GM19238 (cell line): ENCODE measurements around the gene THAP2.

ENCODE experiments used
- DNase-seq: peaks from one replicate; pipeline ENCODE4 v3.0.0; 2011; ENCODE audit warnings: low spot score; ENCODE audit not compliant: insufficient read length

Gene THAP2

DNA sequence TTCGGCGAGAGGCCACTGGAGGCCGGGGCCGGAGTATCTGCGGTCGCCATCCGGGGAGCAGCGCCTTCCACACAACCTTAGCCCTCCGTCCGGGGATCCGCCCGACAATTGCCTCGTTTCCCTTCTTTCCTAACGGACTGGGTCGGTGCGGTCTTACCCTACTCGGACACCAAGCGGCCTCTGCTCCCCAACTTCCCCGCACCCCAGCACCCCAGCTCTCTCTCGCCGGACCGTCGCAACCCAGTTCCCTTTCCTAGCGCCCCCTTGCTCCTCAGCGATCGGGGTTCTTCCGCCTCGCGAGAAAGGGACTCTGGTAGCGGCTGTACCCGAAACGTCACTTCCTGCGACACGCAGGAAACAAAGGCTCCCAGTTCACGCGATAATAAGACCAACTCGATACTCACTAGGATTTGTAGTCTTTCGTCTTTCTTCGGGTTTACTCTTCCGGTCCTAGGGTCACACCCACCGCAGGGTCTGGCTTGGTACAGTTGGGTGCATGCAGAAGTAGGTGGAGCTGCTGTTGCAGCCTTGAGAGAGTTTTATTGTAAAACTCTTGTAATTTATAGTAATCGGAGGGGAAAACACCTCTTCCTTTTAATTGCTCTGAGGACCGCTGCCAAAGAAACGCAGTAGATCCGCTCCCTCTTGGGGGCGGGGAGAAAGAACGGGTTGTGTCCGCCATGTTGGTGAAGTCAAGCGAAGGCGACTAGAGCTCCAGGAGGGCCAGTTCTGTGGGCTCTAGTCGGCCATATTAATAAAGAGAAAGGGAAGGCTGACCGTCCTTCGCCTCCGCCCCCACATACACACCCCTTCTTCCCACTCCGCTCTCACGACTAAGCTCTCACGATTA, at the start of gene THAP2, which contains the start of gene ZFC3H1:
Gene THAP2, plus strand, starts transcription at position 741 of the 850 bp plus-strand sequence. CDS start 209 bp downstream, outside the sequence.
Gene ZFC3H1, minus strand, starts transcription at position 288 of the 850 bp plus-strand sequence. Its CDS starts 238 bp downstream, at position 50.
- DNase-seq = peak; percentile 54

DNA sequence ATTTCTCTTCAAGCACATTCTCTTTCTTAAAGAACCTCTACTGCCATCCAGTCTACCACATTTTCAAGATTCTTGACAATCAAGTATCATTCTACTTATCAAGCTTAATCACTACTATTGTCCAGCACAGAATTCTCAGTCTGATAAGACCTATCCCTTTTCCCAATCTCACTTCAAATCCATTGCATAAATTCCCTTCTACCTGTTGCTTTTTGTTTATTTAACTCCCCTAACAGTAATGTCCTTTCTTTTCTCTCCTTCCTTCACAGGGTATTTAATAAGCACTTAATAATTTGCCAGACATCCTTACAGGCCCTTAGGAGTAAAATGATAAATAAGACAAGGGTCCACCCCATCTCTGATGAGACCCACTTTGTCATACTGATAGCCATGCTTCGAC, 42.2 kb upstream of the THAP2 start:
- no peak for DNase-seq

DNA sequence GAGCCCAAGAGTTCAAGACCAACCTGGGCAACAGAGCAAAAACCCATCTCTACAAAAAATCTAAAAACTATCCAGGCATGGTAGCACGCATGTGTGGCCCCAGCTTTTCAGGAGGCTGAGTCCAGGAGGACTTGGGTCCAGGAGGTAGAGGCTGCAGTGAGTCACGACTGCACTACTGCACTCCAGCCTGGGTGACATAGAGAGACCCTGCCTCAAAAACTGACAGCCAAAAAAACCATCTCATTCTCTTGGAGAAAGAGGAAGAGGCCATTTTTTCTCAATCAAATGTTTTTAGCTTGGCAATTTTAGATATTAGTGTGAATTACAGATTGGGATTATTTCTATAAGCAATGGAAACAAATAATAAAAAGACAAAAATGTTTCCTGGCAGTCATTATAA, 38.6 kb upstream of the THAP2 start:
- DNase-seq = no peak

DNA sequence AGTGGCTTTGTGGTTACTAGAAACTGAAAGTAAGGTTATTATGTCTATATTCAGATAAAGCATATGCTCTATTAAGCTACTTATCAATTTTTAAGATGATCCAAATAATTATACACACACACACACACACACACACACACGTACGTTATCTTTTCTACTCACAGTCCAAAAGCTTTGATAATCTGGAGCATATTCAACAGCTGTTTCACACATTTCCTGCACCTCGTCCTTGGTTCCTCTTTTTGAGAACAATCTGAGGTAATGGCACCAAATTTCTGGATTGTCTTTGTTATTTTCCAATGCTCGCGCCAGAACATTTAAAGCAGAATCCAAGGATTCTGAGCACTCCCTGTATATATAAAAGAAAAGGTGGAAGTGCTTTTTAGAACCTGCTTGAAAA, 38.0 kb upstream of the THAP2 start:
- DNase-seq = no peak

DNA sequence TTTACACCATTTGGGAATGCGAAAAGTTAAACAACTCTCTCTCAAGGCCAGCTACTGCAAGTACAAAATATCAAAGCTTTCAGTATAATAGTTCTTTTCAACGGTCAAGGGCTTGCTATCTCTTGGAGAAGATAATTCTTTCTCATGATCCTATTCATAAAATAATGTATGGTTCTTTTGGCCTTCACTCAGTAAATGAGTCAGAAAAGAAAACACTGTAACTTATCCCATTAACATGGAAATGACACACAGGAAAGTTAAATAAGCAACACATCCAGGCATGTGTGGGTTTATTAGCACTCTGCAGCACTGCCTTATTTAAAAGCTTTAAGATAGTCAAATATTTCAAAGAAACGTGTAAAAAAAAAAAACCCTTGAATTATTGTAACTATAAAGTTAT, 37.3 kb upstream of the THAP2 start:
- DNase-seq = no peak

DNA sequence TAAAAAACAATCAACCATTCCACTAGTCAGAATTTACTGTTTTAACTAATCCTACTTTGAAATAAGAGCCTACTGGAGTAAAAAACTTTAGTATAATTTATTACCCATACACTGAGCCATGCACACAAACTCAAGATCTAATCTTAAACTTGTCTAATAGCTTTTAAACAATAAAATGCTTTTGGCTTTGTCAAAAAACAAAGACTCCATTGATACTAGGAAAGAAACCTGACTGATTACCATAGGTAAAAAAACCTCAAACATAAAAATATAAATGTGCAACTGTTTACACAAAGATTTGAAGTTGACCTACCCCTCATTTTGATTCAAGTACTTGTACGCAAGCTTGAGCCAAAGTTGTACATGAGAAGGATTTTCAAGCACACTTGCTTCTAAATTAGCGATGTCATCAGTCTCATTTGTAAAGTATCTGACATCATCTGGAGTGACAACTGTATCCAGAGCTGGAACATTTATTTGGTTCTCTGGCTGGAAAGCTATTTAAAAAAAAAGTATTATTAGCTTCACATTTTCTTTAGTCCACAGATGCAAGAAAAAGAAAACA, 36.6 kb upstream of the THAP2 start:
- no peak for DNase-seq

DNA sequence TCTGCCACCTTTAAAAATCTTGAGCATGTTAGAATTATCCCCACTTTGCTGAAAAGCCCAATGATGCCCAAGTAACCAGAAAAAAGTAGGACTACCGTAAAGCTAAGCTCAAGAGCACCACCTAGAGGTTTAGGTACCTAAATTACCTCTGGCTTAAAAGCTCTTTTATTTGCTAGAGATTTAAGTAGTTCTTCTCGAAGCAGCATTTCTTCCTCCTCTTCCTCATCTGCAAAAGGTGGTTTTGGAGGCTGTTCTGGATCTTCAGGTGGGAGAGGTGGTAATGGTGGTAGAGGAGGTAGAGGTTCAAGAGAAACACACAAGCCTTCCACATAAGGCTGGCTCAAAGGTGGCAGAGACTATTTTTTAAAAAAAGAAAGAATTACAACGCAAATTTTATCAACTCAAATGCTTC, 27.4 kb upstream of the THAP2 start:
- peak; percentile 2 for DNase-seq

DNA sequence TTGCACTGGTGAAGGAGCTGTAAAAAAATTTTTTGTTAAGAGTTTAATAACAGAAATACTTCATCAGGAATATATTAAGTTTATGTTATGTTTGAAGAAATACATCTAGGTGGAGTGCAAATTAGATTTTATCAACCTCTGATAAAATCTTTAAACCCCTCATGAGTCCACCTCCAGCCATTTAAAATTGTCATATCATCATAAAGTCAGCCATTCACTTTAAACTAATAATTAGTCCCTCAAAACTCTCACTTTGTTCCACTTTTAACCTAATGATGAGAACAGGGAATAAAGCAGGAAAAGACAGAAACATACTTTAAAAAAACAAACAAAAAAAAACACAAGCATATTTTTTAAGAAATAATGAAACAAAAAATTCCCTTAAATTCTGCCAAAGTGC, 25.6 kb upstream of the THAP2 start:
- no peak for DNase-seq

DNA sequence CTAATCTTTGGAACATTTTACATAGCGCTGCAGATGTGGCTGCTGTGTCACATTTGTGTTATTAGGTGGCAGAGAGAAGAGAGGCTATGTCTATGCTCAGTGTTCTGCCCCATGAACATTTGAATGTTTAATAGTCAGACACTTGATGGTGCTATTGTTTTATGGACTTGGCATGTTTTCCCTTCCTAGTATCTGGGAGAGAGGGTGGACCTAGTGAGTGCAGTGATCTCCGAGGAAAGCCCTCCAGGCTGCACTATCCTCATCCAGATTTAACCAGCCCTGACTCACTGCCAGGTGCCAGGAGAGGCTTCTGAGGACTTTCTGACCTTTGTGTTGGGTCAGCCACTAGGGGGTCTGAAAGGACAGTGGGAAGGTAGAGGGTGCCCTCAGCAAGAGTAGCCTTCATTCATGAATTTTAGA, 24.8 kb upstream of the THAP2 start:
- no peak for DNase-seq

DNA sequence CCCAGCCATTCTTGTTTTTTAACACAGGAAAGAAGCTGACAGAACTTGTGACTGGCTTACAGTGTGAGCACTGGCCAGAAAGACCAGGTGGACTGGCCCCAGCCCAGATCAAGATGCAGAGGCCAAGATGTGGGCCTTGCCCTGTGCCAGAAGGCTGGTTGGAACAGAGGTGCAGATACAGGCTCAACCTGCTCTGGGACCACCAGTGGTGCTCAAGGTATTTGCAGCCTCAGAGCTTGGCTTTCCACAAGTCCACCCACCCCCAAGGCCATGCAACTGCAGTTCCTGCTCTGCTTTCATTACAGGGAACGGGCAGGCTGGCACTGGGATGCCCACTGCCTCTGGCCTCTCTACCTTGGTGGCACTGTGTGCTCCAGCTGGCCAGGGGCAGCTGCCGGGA, 23.8 kb upstream of the THAP2 start:
- DNase-seq = no peak

DNA sequence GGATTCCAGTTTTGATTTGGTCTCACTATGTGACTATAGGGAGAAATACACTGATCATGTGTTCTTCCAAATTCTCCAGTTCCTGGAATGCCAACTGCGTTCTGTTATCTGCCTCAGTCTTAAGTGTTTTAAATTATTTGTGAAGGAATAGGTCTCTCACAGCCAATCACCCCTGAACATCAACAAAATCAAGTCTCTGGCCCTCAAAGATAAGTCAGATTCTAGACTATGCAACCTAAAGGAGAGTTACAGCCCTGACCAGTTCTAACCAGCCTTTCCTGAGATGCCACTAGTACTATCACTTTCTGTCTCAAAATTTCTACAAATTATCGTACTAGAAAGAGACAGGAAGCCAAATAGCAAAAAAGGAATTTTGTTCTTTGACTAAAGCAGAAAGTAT, 22.7 kb upstream of the THAP2 start:
- DNase-seq = no peak

DNA sequence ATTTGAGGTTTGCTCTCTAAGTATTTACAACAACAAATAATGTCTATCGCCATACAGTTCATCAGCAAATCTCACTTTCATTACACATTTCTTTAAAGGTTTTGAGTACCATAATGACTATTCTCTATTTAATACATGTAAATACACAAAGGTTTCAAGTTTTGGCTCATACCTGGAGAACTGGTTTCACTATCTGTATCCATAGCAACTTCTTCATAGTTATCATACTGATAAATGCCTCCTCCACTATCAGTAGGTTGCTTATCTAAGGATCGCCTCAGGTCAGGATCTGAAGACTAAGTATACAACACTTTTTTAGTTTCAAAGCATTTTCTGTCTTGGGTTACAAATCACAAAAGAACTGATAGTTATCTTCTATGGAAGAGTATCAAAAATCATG, 21.8 kb upstream of the THAP2 start:
- DNase-seq = no peak

DNA sequence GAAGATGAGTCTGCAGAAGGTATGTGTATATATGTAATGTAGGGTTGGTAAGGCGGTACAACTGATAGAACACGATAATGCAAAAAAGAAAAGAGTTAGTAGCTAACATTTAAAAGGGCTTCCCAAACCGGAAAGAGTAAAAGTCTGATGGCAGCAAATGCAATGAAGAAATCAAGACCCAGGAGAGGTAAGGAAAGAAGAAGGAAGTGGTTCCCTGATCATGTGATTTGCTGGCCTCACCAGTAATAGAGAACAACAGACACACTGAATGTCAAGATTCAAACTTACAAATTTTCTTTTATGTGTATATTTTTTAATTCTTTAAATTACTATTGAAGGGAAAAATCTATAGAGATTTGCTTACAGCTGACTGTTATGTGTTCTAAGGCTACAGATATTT, 18.8 kb upstream of the THAP2 start:
- no peak for DNase-seq

DNA sequence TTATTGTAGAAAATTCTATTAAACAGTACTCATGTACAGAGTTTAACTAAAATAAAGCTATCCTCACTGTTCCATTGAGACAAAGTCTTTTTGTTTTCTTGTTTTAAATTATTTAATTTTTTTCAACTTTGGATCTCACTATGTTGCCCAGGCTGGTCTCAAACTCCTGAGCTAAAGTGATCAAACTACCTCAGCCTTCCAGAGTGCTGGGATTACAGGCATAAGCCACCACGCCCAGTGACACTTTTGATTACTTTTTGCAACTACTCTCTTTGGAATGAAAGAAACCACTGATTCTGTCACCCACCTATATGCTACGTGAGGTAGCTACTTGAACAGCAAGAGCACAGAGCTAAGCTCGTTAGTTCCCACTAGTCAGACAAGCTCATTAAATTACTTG, 17.6 kb upstream of the THAP2 start:
- no peak for DNase-seq

DNA sequence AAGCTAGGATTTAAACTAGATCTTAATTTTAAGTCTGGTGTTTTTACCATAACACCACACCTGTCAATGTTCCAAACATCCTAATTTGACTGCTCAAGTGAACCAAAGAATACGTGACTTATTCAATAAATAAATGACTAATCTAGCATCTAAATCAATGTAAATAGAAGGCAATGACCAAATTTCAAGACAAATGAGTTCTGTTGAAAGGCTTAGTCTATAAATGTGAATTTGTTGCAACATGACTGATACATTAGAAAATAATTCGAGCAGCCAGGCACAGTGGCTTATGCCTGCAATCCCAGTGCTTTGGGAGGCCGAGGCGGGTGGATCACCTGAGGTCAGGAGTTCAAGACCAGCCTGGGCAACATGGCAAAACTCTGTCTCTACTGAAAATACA, 15.6 kb upstream of the THAP2 start:
- DNase-seq = no peak

DNA sequence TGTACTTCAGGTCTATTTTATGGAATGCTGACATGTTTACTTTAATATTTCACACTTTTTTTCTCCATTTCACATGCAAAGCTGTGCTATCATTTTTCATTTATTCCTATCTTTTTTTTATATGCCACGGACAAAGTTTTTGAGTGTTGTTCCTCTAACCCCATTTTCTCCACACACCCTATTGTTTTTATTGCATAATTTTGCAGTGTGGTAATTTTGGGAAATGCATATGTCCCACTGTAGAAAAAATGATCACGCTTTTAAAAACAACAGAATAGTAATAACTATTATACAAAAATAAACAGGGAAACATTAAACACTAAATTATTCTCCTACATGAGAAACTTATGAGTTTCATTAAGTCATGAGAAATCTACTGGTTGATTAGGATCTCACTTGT, 14.7 kb upstream of the THAP2 start:
- no peak for DNase-seq

DNA sequence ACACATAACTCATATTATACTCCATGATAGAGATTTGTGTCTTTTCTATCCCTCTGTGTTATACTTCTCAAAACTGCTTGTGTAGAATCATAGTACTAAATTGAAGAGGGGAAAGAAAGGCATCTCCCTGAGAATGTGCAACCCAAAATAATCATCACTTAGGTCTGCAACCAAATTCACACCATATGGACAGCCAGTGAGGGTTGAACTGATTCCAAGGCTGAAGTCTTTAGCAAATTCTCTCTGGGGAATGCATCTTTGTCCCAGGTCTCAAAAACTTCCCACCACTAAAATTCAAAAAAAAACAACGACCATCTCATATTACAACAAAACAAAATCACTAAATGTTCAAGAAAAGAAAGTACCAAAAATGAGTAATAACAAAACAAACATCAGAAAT, 11.4 kb upstream of the THAP2 start:
- no peak for DNase-seq

DNA sequence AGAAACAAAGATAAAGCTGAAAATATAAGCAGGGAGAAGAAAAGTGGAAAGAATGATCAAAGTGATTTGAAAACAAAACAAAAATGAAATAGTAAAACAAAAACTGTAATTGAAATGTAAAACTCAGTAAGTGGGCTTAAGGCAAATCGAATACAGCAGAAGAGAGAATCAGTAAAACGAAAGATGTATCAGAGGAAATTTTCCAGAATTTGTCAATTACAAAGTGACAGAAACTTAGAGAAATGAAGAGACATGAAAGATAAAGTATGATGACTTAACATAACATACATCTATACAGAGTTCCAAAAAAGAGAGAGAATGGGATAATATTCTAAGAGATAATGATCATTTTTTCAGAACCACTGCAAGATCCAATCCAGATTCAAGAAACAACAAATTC, 11.0 kb upstream of the THAP2 start:
- no peak for DNase-seq

DNA sequence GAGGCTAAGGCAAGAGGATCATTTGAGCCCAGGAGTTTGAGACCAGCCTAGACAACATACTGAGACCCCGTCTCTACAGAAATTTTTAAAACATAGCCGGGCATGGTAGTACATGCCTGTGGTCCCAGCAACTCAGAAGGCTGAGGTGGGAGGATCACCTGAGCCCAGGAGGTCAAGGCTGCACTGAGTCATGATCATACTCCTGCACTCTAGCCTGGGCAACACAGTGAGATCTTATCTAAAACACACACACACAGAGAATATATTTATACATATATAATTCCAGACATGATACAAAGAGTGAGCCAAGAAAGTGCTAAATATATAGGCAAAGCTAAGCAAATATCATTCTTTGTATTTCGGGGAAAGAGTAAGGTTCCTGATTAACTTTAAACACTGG, 9.9 kb upstream of the THAP2 start:
- DNase-seq = no peak

DNA sequence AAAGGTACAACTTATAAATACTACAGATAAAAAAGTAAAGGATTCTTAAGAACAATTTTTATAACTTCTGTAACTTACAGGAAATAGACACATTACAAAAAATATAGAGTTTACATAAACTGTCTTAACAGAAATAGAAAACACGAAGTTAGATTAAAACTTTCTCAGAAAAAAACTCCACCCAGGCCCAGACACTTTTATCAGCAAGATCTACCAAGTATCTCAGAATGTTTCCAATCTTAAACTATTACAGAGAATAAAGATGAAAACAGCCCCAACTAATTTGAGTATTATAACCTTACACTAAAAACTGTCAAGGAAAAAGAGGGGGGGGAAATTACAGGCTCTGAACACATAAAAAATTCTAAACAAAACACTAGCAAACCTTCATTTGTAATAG, 8.6 kb upstream of the THAP2 start:
- DNase-seq = no peak

DNA sequence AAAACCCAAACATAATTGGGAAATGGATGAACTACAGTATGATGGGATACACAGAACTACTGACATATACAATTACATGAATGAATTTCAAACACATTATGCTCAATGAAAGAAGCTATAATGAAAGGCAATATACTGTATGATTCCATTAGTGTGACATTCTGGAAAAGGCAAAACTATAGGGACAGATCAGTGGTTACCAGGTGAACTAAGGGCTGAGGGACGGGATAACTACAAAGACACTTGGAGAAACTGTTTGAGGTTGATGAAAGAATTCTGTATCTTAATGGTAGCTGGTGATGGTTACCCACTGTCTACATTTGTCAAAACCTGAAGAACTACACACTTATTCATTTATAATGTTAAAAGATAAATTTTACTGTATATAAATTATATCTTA, 8.2 kb upstream of the THAP2 start:
- DNase-seq = no peak

DNA sequence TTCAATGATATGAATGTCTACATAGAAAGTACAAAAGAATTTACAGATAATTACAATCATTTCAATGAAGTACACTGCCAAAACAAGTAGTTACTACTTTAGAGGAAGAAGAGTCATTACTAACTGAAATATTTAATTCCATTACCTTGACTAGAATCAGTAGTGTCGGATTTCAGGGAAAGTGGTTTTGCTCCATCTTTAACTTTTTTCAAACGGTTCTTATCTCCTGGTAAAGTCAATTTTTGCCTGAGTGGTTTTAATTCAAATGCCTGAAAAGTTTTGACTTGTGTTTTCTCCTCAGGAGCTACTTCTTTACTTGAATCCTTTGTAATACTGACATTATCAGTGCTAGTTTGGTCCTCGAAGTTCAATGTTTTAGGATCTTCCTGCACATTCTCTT, 7.4 kb upstream of the THAP2 start:
- no peak for DNase-seq

DNA sequence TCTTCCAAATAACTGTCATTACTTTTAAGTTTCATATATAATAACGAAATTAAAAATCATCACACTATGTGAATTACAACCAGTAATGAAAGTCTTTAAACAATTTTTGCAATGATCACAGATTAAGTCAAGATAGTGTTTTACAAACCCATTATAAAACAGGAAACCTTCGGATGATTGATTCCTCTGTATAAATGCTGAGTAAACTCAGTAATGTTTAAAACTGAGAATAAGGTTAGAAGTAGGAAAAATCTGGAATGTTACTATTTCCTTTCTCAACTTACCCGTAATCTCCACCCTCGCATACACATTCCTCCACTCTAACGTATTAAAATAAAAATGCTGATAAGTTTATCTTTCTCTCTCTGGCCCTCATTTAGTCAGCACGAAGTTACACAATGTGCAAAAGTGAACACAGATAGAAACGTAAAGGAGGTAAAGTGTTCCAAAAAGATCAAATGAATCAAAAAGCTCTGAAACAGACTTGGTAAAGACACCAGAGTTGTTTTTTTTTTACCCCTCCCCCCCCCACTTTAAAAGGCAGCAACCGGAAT, 2.0 kb upstream of the THAP2 start:
- no peak for DNase-seq
